AG08396 (cell line): ENCODE measurements around the gene CFDP1.

Experiments
- DNase-seq: peaks from one replicate; pipeline ENCODE4 v3.0.0; 2012; ENCODE audit warnings: low spot score, mixed read lengths

The CFDP1 gene

DNA sequence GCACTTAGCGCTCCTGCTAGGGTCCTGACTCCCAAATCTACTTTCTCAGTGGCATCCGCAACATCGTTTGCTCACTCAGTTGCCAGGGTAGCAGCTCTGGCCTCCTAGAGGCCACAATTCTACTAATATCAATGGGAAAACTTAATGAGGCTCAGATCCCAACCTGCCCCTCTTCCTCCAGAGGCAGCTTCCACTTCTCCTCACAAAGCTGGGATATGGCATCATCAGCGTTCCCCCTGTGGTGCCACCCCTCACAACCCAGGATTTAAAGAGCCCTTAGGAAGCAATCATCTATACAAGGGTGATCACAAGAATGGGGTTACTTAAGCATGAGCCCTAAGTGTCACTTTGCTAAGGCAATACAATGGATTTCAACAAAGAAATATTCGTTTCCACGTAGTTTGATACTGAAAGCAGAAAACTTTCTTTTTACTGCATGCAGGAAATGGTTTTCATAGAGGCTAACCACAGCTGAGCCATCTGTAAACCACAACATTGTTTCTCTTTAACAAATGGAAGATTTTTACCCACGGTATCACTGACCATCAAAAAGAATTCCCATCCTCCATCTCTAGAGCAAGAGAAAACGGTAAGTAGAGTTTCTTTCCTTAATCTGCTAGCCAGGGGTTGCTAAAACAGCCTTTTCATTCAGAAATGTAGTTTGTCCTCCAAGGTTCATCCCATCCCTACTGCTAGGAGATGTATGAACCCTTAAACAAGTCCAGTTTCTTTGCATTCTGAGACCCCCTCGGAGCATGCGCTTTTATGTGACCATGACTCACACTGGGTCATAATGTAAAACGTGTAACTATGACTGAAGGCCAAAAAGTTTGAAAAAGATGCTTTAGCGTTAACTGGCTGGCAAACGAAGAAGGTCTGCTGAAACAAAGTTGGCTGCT lies 113.5 kb downstream of the CFDP1 start:
- peak; percentile 37 for DNase-seq

DNA sequence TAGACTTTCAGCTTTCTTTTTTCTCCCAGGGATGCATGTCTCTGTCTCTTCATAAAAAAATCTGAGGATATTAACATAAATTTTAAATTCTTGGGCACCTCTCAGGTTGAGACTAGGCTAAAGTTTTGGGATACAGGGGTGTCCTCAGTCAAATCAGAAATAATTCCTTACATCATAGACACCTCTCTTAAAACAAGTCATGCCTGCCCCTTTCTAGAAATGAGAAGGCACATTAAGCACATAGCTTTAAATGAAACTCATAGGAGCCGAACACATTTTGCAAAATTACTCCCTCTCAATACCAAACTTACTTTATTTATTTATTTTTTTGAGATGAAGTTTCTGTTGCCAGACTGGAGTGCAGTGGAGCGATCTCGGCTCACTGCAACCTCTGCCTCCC lies 114.6 kb downstream of the CFDP1 start:
- DNase-seq: no peak

DNA sequence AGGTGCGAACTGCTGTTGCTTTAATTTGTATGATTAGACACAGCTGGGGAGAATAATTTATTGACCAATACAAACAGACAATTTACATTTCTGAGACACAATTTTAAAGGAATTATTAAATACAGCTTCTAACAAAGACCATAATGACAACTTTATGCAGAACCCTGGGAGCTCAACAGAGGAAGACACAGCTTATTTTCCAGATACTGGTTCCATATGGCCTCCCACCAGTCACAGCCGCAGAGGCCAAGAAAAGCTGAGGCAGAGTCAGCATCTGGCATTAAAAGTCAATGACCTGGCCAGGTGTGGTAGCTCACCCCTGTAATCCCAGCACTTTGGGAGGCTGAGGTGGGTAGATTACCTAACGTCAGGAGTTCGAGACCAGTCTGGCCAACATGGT lies 115.8 kb downstream of the CFDP1 start:
- DNase-seq: no peak

DNA sequence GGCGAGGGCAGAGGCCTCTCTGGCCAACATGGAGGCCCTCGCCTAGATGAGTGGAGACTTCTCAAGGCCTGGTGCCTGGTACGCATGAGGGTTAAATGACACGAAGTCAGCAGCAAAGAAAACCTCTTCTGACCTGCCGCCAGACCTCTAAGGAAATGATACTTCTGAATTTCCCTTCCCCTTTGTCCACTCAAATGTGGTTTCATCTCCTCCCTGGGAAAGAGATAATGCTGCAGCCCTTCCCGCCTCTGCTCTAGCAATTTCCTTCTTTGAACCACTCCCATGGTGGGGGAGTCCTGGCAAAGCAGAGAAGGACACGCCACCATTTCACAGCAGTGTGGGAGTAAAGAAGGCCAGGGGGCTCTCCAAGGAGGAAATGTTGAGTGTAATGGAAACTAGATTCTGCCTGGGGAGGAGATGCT lies 116.2 kb downstream of the CFDP1 start:
- no peak for DNase-seq

DNA sequence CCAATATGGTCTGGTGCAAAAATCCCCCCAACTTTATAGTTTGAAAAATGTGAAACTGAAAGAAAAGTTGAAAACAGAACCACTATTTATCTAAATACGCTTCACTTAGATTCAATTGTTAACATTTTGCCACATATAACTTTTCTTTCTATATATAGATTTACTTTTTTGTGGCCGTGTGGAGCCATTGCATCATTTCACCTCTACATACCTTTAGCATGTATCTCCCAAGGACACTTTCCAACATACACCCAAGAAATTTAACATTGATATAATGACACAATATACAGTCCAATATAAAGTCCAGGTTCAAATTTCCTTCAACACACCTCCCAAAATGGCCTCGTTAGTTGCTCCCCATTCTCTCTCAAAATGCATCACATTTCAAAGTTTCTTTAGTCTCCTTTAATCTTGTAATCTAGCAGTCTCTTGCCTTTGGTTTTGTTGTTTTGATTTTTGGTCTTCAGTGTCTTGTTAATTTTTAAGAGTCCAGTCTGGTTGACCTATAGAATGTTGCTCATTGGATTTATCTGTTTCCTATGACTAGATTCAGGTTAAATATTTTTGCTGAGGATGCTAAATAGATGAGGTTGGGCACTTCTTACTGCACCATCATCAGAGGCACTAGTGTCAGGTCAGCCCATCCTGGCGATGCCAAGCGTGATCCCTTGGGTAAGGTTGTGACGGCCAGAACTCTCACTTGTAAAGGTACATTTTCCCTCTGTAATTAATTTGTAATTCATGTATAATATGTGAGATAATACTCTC lies 117.6 kb downstream of the CFDP1 start:
- no peak for DNase-seq

DNA sequence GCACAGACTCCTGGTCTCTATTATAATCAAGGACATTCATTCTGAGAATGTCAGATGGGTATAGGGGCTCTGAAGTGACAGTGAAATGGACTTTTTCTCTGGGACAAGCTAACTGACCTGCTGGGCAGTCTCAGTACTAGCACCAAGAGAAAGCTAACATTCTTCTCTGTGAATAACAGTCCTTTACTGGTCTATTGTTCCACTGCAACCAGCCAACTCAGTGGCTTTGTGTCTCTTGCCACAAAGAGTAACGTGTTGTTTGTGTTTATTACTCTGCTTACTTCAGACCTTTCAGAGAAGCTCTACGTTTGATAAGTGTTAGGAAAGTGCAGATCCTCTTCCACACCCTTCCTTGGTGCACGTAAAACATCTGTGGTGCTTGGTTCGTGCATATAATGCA lies 120.4 kb downstream of the CFDP1 start:
- no peak for DNase-seq

DNA sequence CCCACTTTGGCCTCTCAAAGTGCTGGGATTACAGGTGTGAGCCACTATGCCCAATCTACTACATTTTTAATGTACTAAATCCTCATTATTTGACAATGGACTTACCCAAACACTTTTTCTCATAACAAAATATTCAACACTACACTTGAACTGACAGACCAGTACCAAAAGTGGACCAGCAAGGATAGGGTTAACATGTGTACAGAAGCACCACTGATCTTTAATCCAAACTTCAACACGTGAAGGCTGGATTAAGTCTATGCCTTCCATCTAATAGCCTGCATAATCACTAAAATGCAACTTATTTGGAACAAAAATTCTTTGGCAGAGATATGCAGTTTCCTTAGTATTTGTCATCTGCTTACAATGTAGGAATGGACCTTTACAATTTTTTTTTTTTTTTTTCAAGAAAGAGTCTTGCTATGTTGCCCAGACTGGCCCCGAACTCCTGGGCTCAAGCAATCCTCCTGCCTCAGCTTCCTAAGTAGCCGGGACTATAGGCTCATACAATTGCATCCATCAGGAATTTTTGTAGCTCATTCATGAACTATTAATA lies 121.8 kb downstream of the CFDP1 start:
- no peak for DNase-seq

DNA sequence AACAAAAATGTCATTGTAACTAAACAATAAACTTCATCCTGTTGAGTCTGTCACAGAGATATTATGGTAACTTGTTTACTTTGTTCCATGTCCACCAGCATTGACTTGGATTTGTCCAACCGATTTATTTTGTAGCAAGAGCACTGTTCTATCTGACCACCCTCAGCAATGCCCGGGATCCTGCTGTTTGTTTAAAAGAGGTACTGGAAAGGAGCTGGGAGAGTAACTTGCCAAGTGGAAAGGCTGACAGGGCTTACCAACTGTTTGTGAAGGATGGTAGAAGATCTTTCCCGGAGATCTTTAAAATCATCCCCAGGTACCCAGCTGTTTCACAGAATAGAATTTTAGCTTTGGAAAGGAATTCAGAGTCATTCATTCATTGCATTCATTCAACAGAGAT lies 122.8 kb downstream of the CFDP1 start:
- no peak for DNase-seq

DNA sequence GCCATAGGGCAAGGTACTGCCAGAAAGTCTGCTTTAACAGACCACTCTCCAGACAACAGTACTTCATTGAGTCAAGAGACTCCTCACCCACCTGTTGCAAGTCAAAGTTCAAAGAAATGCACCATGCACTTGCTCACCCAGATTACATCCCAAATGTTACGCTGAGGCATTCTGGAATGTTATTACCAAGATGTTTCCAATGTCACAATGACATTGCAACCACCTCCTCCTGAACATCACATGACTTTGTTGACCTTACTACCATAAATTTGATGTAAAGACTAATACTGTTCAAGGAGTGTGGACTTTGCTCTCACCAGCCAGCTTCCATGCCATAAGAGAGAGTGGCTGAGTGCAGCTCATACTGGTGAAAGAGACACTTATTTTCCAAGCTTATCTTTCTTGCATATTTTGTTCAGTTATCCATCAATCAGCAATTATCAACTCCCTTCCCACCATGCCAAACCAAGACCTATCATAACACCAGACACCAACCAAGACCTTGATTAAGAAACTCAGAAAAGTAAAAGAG lies 123.3 kb downstream of the CFDP1 start:
- DNase-seq: no peak

DNA sequence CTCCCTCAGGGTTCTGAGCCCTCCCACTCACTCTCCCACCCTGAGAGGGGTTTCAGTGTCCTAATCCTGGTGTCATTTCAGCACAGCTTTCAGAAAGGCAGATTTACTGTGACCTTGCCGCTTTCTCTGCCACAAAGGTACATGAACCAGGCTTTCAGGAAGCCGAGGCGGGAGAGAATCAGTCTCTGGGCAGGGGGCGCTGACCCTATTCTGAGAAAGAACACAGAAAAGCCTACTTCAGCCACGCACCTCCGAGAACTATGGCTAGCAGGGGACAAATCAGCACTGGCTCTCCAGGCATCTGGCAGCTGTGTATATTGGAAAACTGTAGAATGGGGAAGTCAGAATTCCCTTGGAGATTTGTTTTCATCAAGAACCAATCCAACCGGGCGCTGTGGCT lies 124.1 kb downstream of the CFDP1 start:
- no peak for DNase-seq

DNA sequence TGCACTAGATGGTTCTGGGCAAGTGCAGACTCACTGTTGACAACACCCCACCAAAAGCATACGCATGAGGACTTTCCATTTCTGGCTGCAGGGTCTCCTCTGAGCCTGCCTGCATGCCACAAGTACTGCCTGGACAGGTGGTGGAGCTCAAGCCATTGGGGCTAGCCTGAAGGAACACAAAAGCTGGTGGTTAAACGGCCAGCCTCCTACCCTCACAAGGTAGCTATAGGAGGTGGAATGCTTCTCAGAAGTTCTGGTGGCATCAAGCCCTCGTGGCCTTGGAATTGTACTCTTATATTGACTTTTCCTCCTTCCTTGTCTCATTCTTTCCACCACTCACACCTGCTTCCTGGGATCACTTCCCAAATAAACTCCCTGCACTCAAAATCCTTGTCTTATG lies 125.3 kb downstream of the CFDP1 start:
- DNase-seq: no peak

DNA sequence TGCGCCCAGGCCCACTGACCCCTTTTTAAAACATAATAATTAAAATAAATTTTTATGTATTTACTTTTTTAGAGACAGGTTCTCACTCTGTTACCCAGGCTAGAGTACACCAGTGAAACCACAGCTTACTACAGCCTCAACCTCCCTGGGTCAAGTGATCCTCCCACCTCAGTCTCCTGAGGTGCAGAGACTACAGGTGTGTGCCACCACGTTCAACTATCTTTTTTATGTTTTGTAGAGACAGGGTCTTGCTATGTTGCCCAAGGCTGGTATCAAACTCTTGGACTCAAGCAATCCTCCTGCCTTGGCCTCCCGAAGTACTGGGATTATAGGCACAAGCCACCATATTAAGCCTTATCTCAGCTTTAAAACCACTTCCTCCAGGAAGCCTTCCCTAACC lies 125.8 kb downstream of the CFDP1 start:
- DNase-seq: no peak

DNA sequence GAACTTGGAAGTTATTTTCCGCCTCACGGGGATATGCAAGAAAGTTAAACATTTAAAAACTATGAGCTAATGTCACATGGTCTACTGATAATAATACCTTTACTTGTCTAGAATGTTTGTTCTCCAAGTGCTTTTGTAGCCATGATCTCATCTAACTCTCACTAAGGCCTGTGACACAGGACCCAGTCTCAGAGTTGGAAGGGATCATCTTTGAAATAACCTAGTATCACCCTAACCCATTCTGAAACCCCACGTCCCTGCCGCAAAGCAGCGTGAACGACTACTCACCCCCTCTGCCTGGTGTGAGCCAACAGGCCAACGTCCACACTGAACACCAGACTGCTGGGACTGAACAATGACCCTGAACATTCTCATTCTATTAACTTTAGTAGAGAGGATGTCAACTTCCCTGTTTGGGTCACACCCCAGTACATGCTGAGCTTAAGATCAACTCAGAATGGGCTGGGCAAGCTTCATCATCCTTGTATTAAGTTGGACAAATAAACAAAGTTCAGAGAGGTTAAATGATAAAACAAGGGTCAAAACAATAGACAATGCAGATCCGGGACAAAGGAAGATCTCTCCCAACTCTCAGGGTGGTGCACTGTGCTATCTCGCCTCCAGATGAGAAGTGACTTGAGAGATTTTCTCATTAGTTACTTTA lies 127.1 kb downstream of the CFDP1 start:
- no peak for DNase-seq

DNA sequence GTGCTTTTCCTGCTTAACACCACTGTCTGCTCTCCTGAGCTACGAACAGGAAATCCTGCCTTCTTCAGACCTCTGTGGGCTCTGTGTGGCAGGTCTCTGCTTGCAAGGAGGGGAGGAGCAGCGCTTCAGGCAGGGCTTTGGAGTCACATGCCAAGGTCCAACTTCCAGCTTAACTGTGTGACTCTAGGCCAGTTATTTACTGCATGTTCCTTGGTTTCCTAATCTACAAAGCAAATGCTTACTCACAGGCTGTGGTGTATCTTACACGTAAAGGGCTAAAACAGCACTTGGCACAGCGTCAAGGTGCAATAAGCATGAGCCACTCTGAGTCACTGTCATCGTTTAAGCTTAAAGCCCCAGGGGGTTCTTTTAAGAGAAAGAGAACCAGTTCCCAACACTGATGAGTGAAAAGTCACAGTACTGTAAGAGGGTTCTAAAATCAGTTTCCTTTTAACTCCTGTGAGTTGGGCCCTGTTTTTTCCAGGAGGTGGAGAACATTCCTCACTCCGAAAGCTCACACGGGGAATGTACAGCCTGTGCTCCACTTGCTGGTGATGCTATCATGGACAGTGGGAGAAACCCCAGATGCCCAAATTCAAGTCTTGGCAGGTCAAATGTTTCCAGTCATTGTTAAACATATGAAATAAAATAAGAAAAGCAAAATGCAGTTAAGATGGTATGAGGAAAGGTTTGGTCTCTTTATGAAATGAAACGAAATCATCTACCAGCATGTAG lies 127.8 kb downstream of the CFDP1 start:
- peak; percentile 84 for DNase-seq

DNA sequence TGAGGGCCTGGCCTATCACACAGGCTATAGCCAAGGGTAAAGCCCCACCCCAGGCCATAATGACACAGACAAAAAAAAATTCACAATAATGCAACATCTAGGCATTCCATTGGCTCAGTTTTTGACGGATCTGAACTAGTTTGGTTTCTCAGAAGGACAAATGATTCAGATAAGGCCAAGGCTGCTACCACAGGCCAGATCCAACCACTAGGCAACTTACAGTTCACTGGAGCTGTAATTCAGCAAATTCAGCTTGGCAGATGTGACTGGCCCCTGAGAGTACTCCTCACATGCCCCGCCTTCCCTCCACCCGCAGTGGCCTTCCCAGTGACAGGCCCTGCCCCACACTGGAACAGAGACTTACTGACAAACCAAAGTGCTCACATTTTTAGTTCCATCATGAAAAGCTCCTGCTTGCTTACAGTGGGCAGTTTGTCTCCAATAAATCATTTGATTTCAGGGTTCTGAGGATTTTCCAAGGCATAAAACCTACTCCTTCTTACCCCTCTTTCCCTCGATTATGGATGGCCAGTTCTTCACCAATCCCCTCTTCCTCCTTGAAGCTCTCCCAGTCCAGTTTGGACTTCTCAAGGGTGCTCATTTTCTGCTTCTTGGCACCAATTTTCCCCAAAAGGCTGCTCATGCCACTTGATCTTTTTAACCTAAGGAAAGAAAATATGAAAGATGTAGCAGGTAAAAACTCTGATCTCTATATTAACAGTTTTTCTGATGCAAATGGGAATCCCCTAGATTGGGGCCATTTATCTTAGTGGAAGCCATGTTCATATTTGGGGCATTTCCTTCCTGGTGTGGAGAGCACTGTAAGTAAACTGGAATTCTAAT lies 128.6 kb downstream of the CFDP1 start:
- peak; percentile 64 for DNase-seq

DNA sequence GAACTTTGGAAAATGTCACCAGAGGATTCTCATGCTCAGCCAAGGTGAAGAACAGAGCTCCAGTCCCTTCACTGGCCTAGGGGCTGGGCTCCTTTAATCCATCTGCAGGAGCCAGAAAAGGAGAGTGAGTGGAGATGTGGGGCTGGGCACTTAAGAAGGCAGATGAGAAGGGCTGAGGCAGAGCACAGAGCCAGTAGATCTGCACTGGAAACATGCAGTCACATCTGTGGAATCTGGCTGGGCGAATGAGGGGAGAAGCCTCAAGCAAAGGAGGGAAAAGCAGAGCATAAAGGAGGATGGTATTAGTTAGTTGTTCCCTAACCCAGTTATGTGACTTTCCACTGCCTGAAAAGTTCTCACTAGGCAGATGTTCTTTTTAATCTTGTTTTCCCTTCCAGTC lies 131.5 kb downstream of the CFDP1 start:
- no peak for DNase-seq

DNA sequence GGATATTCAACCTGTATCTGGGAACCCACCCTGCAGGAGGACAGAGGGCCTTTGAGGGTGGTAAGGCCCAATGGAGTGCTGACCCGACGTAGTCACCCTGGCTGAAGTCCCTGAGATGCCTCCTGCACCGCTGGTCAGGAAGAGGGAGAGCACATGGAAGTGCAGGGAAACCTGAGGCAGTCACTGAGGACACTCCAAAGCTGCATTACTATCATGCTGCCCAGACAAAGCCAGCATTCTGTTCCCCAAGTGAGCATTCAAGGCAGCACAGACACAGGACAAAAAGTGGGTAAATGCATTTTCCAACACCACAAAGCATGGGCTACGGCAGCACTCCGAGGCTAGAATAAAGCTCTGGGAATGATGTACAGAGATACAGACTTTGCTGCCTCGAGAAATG lies 135.0 kb downstream of the CFDP1 start:
- no peak for DNase-seq

DNA sequence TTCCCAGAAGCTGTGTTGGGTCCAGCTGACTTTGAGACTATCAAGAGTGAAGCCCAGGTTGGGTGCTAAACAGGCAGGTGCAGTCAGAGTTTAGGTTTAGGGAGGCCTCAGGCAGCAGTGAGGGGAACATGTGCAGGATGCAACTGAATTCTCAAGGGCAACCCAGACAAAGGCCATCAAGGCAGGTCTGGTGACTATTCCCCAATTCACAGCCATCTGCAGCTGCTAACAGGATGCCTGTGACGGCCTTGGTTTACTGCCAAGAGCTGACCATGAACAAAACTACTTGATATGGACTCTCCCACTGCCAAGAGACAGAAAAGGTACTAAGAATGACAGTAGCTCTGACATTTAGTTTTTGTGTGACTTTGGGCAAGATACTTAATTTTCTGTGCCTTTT lies 136.7 kb downstream of the CFDP1 start:
- DNase-seq: no peak

DNA sequence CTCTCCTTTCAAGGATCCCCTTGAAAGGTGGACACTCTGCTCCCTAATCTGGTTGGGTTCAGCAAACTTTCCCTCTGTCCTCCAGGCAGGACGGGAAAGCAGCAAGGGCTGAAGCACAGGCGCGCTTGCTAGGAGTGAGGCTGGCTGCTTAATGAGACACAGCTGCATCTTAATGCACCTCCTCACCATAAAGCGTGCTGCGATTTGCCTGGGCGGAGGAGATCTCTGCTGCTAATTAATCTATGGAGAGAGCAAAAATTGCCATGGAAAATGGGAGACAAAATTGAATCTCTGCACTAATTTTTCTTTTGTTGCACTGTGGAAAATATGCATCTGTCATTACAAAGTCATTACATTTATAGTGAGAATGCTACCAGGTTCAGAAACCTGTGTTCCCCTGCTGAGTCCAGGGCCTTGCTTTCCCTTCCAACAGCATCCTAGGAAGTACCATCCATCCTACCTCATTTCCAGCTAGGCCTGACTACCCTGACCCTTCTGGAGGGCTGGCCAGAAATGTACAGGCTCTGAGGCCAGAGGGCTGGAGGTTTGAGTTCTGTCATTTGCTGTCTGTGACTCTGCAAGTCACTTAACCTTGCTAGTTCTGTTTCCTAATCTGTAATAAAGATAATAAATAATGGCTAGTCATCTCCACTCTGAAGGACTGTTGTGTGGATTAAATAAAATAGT lies 138.4 kb downstream of the CFDP1 start:
- no peak for DNase-seq

DNA sequence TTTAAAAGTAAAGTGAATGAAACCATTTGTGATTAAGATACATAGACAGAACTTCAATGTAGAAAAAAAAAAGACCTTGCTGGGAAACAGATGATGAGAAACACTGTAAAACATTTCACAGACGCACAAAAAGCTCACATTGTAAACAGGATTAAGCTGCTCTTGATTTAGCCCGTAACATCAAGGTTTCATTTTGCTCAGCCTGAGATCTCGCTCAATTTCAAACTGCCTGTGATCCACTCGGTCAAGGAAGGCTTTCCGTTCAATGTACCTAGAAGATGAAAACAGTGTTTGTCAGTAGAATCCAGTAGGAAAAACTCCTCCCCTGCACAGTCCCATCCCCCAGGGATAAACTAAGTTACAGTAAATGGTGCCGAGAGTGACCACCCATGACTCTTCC lies 139.5 kb downstream of the CFDP1 start:
- no peak for DNase-seq
